IMR-90 (cell line): ENCODE results near the gene PPP1R14D. TPM values are rescaled to one million over a fixed set of nuclear protein-coding genes. Genes with fewer than 3 reads are reported as not detected.

ENCODE experiments used
- ATAC-seq: fragments of 200-7000 bp; cut with Tn5 transposase; 2 replicates; pipeline ENCODE4 v1.9.1; 2020; ENCODE audit warnings: low read depth, mild to moderate bottlenecking, moderate library complexity
- BruUV-seq: library from RNA; stranded (reverse); fragments of 400-500 nt; replicated peaks from 2 replicates; lab custom pipeline; 2021; lab: Mats Ljungman, UMichigan
- CTCF ChIA-PET: fragments of 300-600 bp; formaldehyde crosslinking; extraction: SDS; loops from one replicate; lab custom pipeline; 2021; ENCODE audit warnings: antibody characterized with exemption; lab: Yijun Ruan, JAX
- POLR2A ChIA-PET: fragments of 300-600 bp; sonication (Branson Sonifier 250); formaldehyde crosslinking; loops from one replicate; lab custom pipeline; 2022; ENCODE audit warnings: antibody characterized with exemption; ENCODE audit not compliant: unreplicated experiment; lab: Charles Lee
- DNase-seq: peaks from one replicate; pipeline ENCODE4 v3.0.0; 2013
- H2AFZ ChIP-seq: replicated peaks from 2 replicates; pipeline ENCODE3; 2013; ENCODE audit warnings: low read length, mild to moderate bottlenecking; ENCODE audit not compliant: poor library complexity
- H2AK5ac ChIP-seq: 2 replicates; pipeline ENCODE4 v1.6.1; 2013; ENCODE audit warnings: low read depth, low read length, inconsistent platforms
- H2AK9ac ChIP-seq: replicated peaks from 2 replicates; pipeline ENCODE3; 2013; ENCODE audit warnings: mild to moderate bottlenecking, low read depth, low read length, moderate library complexity; ENCODE audit not compliant: poor library complexity
- H2BK120ac ChIP-seq: 2 replicates; pipeline ENCODE4 v1.6.1; 2013; ENCODE audit warnings: low read depth, low read length, inconsistent platforms
- H2BK15ac ChIP-seq: 3 replicates; pipeline ENCODE4 v1.6.1; 2013; ENCODE audit warnings: low read depth, low read length, inconsistent platforms
- H2BK20ac ChIP-seq: 2 replicates; pipeline ENCODE4 v1.6.1; 2013; ENCODE audit warnings: low read depth, mild to moderate bottlenecking, inconsistent platforms, low read length, moderate library complexity
- H2BK5ac ChIP-seq: 2 replicates; pipeline ENCODE4 v1.6.1; 2013; ENCODE audit warnings: mild to moderate bottlenecking, low read depth, low read length, inconsistent platforms; ENCODE audit not compliant: poor library complexity, severe bottlenecking
- H3K14ac ChIP-seq: replicated peaks from 2 replicates; pipeline ENCODE4 v1.6.1; 2013; ENCODE audit warnings: low read depth, low read length, inconsistent platforms
- H3K18ac ChIP-seq: 2 replicates; pipeline ENCODE4 v1.6.1; 2013; ENCODE audit warnings: low read depth, low read length, control low read depth
- H3K23ac ChIP-seq: 2 replicates; pipeline ENCODE4 v1.6.1; 2013; ENCODE audit warnings: low read depth, low read length, inconsistent platforms
- H3K27ac ChIP-seq: 2 replicates; pipeline ENCODE4 v1.5.1; 2013; ENCODE audit warnings: mild to moderate bottlenecking, control low read depth, low read length; ENCODE audit not compliant: insufficient read depth
- H3K27me3 ChIP-seq: 2 replicates; pipeline ENCODE4 v1.6.1; 2013; ENCODE audit warnings: low read length; ENCODE audit not compliant: control insufficient read depth, insufficient read depth
- H3K36me3 ChIP-seq: 2 replicates; pipeline ENCODE4 v1.6.1; 2013; ENCODE audit warnings: low read length, mixed read lengths; ENCODE audit not compliant: control insufficient read depth, insufficient read depth
- H3K4ac ChIP-seq: 2 replicates; pipeline ENCODE4 v1.6.1; 2013; ENCODE audit warnings: low read depth, low read length, inconsistent platforms
- H3K4me1 ChIP-seq: 2 replicates; pipeline ENCODE4 v1.6.1; 2013; ENCODE audit warnings: low read length, mixed read lengths; ENCODE audit not compliant: control insufficient read depth, insufficient read depth
- H3K4me2 ChIP-seq: 2 replicates; pipeline ENCODE4 v1.6.1; 2013; ENCODE audit warnings: low read depth, mild to moderate bottlenecking, control low read depth, low read length, moderate library complexity
- H3K4me3 ChIP-seq: 2 replicates; pipeline ENCODE4 v1.5.1; 2013; ENCODE audit warnings: low read depth, mild to moderate bottlenecking, control low read depth, low read length, moderate library complexity; ENCODE audit not compliant: insufficient read depth
- H3K56ac ChIP-seq: 2 replicates; pipeline ENCODE4 v1.6.1; 2013; ENCODE audit warnings: low read length, inconsistent platforms; ENCODE audit not compliant: insufficient read depth; ENCODE audit errors: extremely low read depth
- H3K79me1 ChIP-seq, 2 experiments: 2 replicates each; pipeline ENCODE4 v1.6.1; 2013; ENCODE audit warnings: low read length in 2 of 2, inconsistent platforms in 1 of 2, low read depth in 1 of 2
- H3K9ac ChIP-seq: 2 replicates; pipeline ENCODE4 v1.6.1; 2013; ENCODE audit warnings: low read depth, low read length, control low read depth
- H3K9me1 ChIP-seq: 2 replicates; pipeline ENCODE4 v1.6.1; 2013; ENCODE audit warnings: low read length, inconsistent platforms; ENCODE audit not compliant: insufficient read depth
- H3K9me3 ChIP-seq: 2 replicates; pipeline ENCODE4 v1.6.1; 2013; ENCODE audit warnings: low read length; ENCODE audit not compliant: control insufficient read depth, insufficient read depth
- H4K20me1 ChIP-seq: 2 replicates; pipeline ENCODE4 v1.6.1; 2013; ENCODE audit warnings: low read length, inconsistent platforms; ENCODE audit not compliant: insufficient read depth
- H4K5ac ChIP-seq: 2 replicates; pipeline ENCODE4 v1.6.1; 2013; ENCODE audit warnings: mild to moderate bottlenecking, low read depth, low read length, control low read depth
- H4K8ac ChIP-seq, 2 experiments: 2 replicates each; pipeline ENCODE4 v1.6.1; 2013; ENCODE audit warnings: low read depth in 2 of 2, low read length in 2 of 2, control low read depth in 1 of 2, inconsistent platforms in 1 of 2
- H4K91ac ChIP-seq: 2 replicates; pipeline ENCODE4 v1.6.1; 2013; ENCODE audit warnings: low read depth, low read length, inconsistent platforms; ENCODE audit not compliant: insufficient read depth
- CTCF ChIP-seq: conservative IDR thresholded peaks from 2 replicates; pipeline ENCODE4 v1.5.1; 2012; ENCODE audit warnings: mild to moderate bottlenecking, low read depth, low read length, improper control_type of control experiment
- MAFK ChIP-seq: IDR thresholded peaks from 2 replicates; pipeline ENCODE4 v1.6.1; 2012; ENCODE audit warnings: low read depth, low read length, improper control_type of control experiment
- MXI1 ChIP-seq: IDR thresholded peaks from 2 replicates; pipeline ENCODE4 v1.6.1; 2012; ENCODE audit warnings: low read depth, mild to moderate bottlenecking, low read length, moderate library complexity, borderline replicate concordance
- SMC3 ChIP-seq: fragments of 150-350 bp; IDR thresholded peaks from 2 replicates; pipeline ENCODE4 v1.6.1; 2016; ENCODE audit warnings: low read depth, mild to moderate bottlenecking, antibody characterized with exemption, low read length, moderate library complexity
- WGBS, 2 experiments: methylation state at CpG; one replicate each; pipeline versions ENCODE4 v1.1.5 to v1.1.7; 2013; ENCODE audit warnings: missing lambda C conversion rate in 2 of 2; ENCODE audit not compliant: insufficient read length in 1 of 2; ENCODE audit errors: extremely low coverage in 2 of 2; 5-methylcytosine and 5-hydroxymethylcytosine counted together
- dilution Hi-C: fragments of 300-500 bp; cut with HindIII; formaldehyde crosslinking; loops from one replicate; pipeline ENCODE4 v1.14.3; 2018; ENCODE audit warnings: low sequenced_read_pairs; ENCODE audit not compliant: unreplicated experiment
- in situ Hi-C: fragments of 300-500 bp; cut with MboI; formaldehyde crosslinking; loops from 3 replicates; pipeline ENCODE4 v1.14.3; 2019; ENCODE audit warnings: low sequenced_read_pairs, inconsistent platforms, mixed read lengths
- intact Hi-C: fragments of 100-400 bp; cut with micrococcal nuclease; formaldehyde crosslinking; loops from 2 replicates; pipeline ENCODE4 v1.10.0; 2022
- polyA plus RNA-seq, 3 experiments: library from polyadenylated mRNA; depleted of rRNA; stranded (reverse); fragments of >200 nt; gene quantifications; 2 replicates each; pipeline ENCODE4 v1.2.3, GENCODE V29; 2012; ENCODE audit warnings: low replicate concordance in 1 of 3
- total RNA-seq: library from RNA; depleted of rRNA; stranded (reverse); fragments of >200 nt; gene quantifications from 2 replicates; pipeline ENCODE4 v1.2.3, GENCODE V29; 2012

The PPP1R14D gene
- total and polyA plus RNA-seq, 2 of the 4 experiments (the other 2 are of a cell fraction) = not detected

GRCh38 chr15:40770147-40770721 is 58.3 kb downstream of the PPP1R14D start:
- Histone ChIP-seq H3K4me1 (peaks cover 14% of the 10 kb centered on the region), H3K56ac (no peak overlapping the region), H3K27me3 (no peaks in the 10 kb centered on the region), H2AK9ac (no peak overlapping the region), H2AFZ (no peak overlapping the region), H3K14ac (no peak overlapping the region), H3K4me3 (no peak overlapping the region), H2BK15ac (no peak overlapping the region), H2BK120ac (no peak overlapping the region), H3K18ac (no peak overlapping the region), H3K9ac (no peak overlapping the region), H2AK5ac (no peak overlapping the region), H3K4me2 (no peak overlapping the region), H3K36me3 (peaks cover 39% of the 10 kb centered on the region), H3K9me1 (peaks cover 12% of the 10 kb centered on the region), H2BK20ac (no peak overlapping the region), H3K9me3 (no peaks in the 10 kb centered on the region), H4K91ac (no peak overlapping the region), H4K5ac (no peak overlapping the region), H3K79me1 (no peaks in the 10 kb centered on the region; a peak in 1 of 4 replicates), H3K4ac (no peak overlapping the region), H4K20me1 (peaks cover 9% of the 10 kb centered on the region; the same call in 1 of the 2 replicates), H3K27ac (no peak overlapping the region), H2BK5ac (no peak overlapping the region), H3K23ac (no peak overlapping the region), H4K8ac (no peak overlapping the region)
- intact Hi-C loops = no loop called here
- dilution Hi-C loops = no loop called here
- DNase-seq (no peak), ATAC-seq (no peak)
- 86% methylated on average over 14 of the region's 17 CpGs; no CpG with 5 or more reads in 1 of the 2 experiments for WGBS, 2 experiments
- BruUV-seq = no TSS peak
- TF ChIP-seq CTCF = no peak
- TF ChIP-seq MAFK = no peak
- TF ChIP-seq MXI1 = no peak
- TF ChIP-seq SMC3 = no peak
- ChIA-PET CTCF (no interaction called here), POLR2A (no interaction called here)
- in situ Hi-C loops = no loop called here
